Measurements from ENCODE around the gene IKZF3.
"Not testable (repeated sequence)": the region's sequence is repeated elsewhere in the genome, so short reads cannot be mapped to it uniquely, and the experiment has no call there.

IKZF3 gene

DNA sequence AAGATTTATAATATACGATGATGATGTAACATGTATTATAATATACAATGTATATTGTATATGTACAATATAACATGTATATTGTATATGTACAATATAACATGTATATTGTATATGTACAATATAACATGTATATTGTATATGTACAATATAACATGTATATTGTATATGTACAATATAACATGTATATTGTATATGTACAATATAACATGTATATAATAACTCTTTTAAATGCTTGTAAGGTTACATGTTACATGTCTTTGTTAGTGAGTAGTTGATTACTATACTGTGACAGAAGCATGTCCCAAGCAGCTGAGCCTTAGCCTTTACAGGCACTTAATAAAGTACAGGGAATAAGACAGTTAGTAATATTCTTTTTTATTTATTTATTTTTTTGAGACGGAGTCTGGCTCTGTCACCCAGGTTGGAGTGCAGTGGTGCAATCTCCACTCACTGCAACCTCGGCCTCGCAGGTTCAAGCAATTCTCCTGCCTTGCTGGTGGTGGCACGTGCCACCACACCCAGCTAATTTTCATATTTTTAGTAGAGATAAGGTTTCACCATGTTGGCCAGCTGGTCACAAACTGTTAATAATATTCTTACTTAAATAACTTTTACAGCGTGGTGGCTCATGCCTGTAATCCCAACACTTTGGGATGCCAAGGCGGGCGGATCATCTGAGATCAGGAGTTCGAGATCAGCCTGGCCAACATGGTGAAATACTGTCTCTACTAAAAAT is 8.0 kb downstream of the IKZF3 start:
- not testable (repeated sequence) for DNase-seq

- no peak for DNase-seq
Observed at GRCh38 chr17:39854909-39855308, 9.2 kb downstream of the IKZF3 start.

- no peak for DNase-seq
Observed at GRCh38 chr17:39852239-39852638, 11.9 kb downstream of the IKZF3 start.

GRCh38 chr17:39850186-39850585 is 13.9 kb downstream of the IKZF3 start:
- DNase-seq = not testable (repeated sequence)

DNA sequence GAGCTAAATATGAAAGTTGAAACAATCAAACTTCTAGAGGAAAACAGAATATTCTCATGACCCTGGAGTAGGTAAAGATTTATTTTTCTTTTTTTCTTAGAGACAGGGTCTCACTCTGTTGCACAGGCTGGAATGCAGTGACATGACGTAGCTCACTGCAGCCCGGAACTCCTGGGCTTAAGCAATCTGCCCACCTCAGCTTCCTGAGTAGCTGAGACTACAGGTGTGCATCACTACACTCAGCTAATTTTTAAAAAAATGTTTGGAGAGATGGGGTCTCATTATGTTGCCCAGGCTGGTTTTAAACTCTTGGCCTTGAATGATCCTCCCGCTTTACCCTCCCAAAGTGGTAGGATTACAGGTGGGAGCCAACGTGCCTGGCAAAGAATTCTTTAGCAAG is 15.5 kb downstream of the IKZF3 start:
- DNase-seq = no peak

GRCh38 chr17:39846205-39846604 is 17.9 kb downstream of the IKZF3 start:
- DNase-seq = no peak

GRCh38 chr17:39845052-39845846 is 18.9 kb downstream of the IKZF3 start:
- no peak for DNase-seq

GRCh38 chr17:39841134-39841683 is 22.9 kb downstream of the IKZF3 start:
- DNase-seq = no peak

DNA sequence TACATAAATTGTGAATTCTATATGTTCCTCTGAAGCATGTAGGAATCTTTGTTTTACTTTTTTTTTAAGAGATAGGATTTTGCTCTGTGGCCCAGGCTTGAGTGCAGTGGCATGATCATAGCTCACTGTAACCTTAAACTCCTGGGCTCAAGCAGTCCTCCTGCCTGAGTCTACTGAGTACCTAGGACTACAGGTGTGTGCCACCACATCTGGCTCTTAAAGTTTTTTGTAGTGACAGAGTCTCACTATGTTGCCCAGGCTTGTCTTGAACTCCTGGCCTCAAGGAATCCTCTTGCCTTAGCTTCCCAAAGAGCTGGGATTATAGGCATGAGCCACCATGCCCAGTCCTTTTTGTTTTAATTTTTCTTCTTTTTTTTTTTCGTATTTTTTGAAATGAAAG is 25.3 kb downstream of the IKZF3 start:
- no peak for DNase-seq

DNA sequence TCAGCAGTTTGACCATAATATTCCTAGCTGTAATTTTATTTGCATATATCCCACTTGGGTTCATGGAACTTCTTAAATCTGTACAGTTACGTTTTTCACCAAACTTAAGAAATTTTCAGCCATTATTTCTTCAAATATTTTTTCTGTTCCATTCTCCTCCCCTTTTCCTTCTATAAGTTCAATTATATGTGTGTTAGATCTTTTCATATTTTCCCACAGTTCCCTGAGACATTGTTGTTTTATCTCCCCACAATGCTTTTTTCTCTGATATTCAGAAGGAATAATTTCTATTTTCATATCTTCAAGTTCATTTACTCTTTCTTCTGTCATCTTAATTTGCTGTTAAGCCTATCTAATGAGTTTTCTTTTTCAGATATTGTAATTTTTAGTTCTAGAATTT is 26.1 kb downstream of the IKZF3 start:
- no peak for DNase-seq

DNA sequence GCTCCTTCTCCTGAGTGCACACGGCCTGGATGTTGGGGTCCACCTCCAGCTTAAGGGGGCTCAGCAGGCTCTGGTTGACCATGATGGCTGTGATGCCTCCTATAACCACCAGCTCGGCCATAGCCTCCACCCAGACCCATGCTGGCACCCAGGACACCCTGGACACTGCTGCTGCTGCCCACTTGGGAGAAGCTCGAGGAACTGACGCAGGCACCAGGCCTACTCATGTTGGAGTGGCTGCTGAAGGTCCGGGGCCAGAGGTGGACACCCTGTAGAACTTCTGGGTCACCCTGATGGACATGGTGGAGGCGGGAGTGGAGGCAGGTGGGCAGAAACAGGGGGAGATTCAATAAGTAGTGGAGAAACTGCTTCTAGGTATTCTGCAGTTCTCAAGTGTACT is 28.0 kb downstream of the IKZF3 start:
- no peak for DNase-seq

- DNase-seq = no peak
Observed at GRCh38 chr17:39835038-39835786, 28.9 kb downstream of the IKZF3 start.

GRCh38 chr17:39834017-39834416 is 30.1 kb downstream of the IKZF3 start:
- no peak for DNase-seq

- DNase-seq = no peak
Observed at GRCh38 chr17:39831588-39831987, 32.5 kb downstream of the IKZF3 start.

DNA sequence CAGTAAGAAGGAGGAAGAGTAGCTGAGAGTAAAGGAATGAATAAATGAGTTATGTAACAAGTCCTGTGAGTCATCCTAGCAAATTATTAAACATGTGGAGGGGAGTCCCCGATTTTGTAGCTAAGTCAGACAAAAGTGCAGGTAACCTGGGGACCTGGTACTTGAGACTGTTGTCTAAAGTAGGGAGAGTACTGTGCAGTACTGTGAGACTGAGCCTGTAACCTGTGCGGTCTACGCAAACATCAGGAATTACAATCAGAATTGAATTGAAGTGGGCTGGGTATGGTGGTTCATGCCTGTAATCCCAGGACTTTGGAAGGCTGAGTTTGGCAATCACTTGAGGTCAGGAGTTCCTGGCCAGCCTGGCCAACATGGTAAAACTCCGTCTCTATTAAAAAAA is 35.7 kb downstream of the IKZF3 start:
- no peak for DNase-seq

DNA sequence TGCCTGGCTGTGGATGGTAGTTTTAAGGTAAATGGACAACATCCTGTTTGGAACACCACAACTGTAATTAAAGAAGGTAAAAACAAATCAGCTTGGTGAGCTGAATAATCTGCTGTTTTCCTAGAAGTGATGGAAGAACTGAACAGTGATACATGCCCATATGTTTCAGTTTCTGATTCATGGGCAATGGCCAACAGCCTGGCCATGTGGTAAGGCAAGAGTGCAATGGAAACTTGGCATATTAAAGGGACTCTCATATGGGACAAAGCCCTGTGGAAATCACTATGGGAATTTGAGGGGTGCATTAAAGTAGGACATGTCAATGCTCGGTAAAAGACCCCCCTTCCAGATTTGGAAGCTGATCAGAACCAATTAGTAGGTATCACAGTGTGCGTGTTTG is 37.8 kb downstream of the IKZF3 start:
- DNase-seq = no peak

GRCh38 chr17:39823407-39824054 is 40.6 kb downstream of the IKZF3 start:
- no peak for DNase-seq

DNA sequence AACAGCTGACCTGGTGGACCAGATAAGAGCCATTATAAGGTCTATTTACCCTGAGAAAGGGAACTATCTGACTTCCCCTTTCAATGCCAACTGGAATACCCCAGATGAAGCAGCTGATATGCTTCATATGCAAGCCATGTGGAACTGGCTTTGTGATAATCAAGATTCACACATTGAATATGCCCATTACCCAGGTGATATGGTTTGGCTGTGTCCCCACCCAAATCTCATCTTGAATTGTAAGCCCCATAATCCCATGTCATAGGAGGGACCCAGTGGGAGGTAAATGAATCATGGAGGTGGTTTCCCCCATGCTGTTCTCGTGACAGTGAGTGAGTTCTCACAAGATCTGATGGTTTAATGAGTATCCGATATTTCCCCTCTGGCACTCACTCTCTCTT is 42.1 kb downstream of the IKZF3 start:
- DNase-seq = no peak

DNA sequence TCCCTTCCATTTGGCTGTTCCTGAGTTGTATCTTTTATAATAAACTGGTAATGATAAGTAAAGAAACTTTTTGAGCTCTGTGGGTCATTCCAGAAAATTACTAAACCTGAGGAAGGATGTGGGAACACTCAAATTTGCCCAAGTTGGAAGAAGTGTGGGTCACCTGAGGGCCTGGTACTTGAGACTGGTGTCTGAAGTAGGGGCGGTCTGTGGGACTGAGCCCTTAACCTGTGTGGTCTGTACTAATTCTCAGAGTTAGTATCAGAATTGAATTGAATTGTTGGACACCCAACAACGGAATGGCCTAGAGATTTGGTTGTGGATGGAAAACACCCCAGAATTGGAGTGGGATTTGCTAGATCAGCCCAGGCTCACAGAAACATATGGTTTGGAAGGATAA is 43.1 kb downstream of the IKZF3 start:
- no peak for DNase-seq

DNA sequence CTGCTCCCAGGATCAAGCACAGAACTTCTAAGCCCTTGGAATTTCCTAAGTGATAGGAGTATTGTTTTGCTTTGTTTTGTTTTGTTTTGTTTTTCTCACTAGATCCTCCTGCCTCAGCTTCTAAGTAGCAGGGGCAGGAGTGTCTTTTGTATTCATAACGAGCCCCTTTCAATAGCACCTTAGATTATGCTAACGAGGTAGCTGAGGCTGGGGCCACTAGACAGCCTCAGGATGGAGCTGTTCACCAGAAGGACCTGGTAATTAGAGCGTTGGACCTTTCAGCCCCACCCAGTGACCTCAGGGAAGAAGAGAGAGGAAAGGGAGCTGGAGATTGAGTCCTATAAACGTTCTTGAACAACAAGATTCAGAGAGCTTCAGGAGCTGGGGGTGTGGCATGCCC is 43.6 kb downstream of the IKZF3 start:
- DNase-seq = no peak

GRCh38 chr17:39818358-39819000 is 45.6 kb downstream of the IKZF3 start:
- DNase-seq = no peak

DNA sequence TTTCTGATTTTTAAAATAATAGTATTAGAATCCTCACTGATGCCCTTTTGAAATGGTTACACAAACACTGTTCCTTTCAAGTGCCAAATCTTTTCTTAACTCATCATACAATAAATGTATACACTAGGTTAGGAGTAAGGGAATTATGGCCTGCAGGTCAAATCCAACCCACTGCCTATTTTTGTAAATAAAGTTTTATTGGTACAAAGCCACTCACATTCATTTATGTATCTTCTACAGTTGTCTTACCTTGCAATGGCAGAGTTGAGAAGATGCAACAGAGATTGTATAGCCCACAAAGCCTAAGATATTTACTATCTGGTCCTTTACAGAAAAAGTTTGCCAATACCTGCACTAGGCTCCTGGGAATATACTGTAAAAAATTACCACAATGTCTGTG is 47.8 kb downstream of the IKZF3 start:
- no peak for DNase-seq
